Effector CD8-positive, alpha-beta T cell (primary cell): ENCODE measurements around the gene MUC5AC.

Source experiments
- DNase-seq: peaks from one replicate; lab custom pipeline; 2025; lab: John Stamatoyannopoulos, UW

Gene MUC5AC

GRCh38 chr11:1224111-1224490 lies 66.3 kb downstream of the MUC5AC start:
- DNase-seq: no peak

- DNase-seq: no peak
Measured at GRCh38 chr11:1224491-1225385, 67.0 kb downstream of the MUC5AC start.

GRCh38 chr11:1225386-1226225 lies 67.9 kb downstream of the MUC5AC start:
- DNase-seq: no peak

- no peak for DNase-seq
Measured at GRCh38 chr11:1226226-1226985, 68.7 kb downstream of the MUC5AC start.

- DNase-seq: no peak
Measured at GRCh38 chr11:1226986-1227550, 69.3 kb downstream of the MUC5AC start.

GRCh38 chr11:1227551-1228100 lies 69.9 kb downstream of the MUC5AC start:
- DNase-seq: no peak

GRCh38 chr11:1228101-1228821 lies 70.5 kb downstream of the MUC5AC start:
- DNase-seq: no peak

- DNase-seq: no peak
Measured at GRCh38 chr11:1228921-1229451, 71.2 kb downstream of the MUC5AC start.

DNA sequence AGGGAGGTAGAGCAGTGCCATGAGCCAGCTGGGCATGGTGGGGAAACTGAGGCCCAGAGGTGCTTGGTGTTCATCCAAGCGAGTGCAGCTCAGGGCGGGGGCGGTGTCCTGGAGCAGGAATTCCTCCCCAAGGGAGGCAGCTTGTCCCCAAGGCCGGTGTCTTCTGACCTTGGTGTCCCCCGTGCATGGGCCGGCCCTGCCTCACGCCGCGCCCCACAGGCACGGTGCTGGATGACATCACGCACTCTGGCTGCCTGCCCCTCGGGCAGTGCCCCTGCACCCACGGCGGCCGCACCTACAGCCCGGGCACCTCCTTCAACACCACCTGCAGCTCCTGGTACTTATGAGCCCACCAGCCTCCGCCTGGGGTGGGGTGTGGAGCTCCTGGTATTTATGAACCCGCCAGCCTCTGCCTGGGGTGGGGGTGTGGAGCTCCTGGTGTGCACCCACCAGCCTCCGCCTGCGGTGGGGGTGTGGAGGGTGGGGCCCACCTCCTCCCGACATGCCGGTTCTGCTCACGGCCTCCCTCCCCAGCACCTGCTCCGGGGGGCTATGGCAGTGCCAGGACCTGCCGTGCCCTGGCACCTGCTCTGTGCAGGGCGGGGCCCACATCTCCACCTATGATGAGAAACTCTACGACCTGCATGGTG lies 71.8 kb downstream of the MUC5AC start:
- DNase-seq: no peak

DNA sequence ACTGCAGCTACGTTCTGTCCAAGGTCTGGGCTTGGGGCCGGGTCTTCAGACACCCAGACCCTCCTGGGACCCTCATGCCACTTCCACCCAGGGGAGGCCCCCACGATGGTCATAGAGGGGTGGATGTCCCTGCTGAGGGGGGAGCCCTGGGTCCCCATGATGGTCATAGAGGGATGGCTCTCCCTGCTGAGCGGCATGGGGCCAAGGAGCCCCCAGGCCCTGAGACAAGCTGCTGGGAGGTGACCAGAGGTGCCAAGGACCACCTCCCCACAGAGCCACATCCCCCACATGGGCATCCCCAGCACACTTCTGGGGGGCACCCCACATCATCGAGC lies 72.3 kb downstream of the MUC5AC start:
- DNase-seq: no peak

DNA sequence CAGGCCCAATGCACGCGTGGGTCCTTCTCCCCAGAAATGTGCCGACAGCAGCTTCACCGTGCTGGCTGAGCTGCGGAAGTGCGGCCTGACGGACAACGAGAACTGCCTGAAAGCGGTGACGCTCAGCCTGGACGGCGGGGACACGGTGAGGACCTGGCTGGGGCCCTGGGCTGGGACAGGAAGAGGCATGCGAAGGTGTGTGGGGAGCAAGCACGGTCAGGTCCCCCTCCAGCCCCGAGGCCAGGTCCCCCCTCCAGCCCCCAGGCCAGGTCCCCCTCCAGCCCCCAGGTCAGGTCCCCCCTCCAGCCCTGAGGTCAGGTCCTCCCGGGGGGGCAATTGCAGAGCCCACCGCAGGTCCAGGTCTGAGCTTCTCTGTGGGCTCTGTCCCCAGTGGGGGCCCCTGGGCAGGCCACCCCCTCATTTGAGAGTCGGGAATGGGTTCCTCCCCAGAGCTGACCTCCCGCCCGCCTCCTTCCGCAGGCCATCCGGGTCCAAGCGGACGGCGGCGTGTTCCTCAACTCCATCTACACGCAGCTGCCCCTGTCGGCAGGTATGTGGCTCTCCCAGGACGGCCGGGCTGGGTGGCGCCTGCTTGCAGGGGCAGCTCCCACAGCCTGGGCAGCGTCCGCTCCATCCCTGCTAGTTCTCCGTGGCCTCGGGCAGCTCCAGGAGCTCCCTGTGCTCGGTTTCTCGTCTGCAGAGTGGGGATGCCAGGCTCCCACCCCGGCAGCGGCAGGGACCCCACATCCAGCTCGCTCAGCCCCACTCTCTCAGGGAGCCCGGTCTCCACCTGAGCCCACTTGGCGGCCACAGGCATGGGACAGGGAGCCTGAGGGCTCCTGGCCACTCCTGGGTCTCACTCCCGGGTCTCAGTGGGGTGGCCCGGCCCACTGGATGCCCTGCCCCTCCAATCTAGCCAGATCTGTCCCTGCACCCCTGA lies 73.0 kb downstream of the MUC5AC start:
- DNase-seq: no peak

DNA sequence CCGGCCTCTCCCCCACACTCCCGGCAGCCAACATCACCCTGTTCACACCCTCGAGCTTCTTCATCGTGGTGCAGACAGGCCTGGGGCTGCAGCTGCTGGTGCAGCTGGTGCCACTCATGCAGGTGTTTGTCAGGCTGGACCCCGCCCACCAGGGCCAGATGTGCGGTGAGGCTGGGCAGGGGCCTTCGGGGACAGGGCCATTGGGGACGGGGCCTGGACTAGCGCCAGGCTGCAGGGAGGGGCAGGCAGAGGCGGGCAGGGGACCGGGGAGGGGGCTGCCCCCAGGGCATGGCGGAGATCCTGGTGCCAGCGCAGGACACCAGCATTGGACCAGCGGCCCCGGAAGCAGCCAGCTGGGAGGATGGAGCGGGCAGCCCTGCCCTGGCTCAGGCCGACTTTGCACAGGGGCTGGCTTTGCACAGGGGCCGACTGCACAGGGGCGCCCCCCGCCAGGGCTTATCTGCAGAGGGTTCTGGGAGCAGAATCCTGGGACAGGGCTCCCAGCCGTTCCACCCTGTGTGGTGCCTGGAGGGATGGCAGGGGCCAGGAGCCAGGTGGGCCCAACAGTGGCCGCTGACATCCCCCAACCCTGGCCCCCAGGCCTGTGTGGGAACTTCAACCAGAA lies 73.8 kb downstream of the MUC5AC start:
- DNase-seq: no peak

DNA sequence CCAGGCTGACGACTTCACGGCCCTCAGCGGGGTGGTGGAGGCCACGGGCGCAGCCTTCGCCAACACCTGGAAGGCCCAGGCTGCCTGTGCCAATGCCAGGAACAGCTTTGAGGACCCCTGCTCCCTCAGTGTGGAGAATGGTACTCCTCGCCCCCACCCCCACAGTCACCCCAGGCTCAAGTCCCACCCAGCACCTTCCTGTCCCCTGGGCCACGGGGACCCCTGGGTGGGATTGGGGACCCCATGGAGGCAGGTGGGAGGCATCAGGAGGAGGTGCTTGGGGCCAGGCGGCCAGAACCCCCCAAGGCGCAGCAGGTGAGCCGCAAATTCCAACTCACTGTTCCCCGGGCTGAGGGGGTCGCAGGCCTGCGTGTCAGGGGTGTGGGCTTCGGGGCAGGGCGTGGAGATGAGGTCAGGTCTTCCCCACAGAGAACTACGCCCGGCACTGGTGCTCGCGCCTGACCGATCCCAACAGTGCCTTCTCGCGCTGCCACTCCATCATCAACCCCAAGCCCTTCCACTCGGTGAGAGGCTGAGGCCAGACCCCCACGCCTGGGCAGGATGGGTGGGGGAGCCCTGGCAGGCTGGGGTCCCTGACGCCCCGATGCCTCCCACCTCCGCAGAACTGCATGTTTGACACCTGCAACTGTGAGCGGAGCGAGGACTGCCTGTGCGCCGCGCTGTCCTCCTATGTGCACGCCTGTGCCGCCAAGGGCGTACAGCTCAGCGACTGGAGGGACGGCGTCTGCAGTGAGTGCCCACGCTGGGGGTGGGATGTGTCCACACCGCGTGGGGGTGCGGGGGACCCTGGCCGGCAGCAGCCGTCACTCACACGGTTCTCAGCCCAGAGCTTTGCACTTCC lies 74.5 kb downstream of the MUC5AC start:
- DNase-seq: no peak

DNA sequence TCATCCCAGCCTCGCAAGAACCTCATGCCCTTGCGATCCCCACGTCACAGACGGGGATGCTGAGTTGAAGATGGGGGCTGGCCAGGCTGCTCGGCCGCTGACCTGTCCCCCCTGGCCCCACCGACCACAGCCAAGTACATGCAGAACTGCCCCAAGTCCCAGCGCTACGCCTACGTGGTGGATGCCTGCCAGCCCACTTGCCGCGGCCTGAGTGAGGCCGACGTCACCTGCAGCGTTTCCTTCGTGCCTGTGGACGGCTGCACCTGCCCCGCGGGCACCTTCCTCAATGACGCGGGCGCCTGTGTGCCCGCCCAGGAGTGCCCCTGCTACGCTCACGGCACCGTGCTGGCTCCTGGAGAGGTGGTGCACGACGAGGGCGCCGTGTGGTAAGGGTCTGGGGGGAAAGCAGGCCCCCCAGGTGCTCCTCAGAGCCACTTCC lies 75.1 kb downstream of the MUC5AC start:
- DNase-seq: no peak

GRCh38 chr11:1233351-1234053 lies 75.7 kb downstream of the MUC5AC start:
- DNase-seq: no peak

DNA sequence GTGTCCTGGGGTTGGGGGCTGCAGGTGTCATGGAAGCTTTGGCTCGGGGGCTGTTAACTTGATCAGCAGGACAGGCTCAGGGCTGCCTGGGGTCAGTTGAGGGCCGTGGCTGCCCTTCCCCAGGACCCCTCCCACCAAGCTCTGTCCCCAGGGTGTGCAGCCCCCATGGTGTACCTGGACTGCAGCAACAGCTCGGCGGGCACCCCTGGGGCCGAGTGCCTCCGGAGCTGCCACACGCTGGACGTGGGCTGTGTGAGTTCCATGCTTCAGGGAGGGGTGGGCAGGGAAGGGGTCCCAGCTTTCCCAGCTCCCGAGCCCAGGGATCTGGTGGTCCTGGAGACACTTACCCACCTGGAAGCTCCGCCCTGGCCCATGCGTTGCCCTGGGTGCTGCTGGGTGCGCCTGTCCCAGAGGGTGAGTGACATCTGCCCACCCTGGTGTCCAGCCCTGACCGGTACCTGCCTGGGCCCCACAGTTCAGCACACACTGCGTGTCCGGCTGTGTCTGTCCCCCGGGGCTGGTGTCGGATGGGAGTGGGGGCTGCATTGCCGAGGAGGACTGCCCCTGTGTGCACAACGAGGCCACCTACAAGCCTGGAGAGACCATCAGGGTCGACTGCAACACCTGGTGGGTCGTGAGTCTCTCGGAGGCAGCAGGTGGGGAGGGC lies 76.4 kb downstream of the MUC5AC start:
- DNase-seq: no peak
